PFSK-1 (cell line): ENCODE measurements around the gene RANGAP1.

ENCODE experiments used
- POLR2AphosphoS5 ChIP-seq: IDR thresholded peaks from 2 replicates; pipeline ENCODE4 v1.6.1; 2012; ENCODE audit warnings: low read depth, mild to moderate bottlenecking, control low read depth, low read length, moderate library complexity
- TAF1 ChIP-seq: IDR thresholded peaks from 2 replicates; pipeline ENCODE4 v1.6.1; 2012; ENCODE audit warnings: low read length, control low read depth, borderline replicate concordance; ENCODE audit not compliant: insufficient read depth

DNA sequence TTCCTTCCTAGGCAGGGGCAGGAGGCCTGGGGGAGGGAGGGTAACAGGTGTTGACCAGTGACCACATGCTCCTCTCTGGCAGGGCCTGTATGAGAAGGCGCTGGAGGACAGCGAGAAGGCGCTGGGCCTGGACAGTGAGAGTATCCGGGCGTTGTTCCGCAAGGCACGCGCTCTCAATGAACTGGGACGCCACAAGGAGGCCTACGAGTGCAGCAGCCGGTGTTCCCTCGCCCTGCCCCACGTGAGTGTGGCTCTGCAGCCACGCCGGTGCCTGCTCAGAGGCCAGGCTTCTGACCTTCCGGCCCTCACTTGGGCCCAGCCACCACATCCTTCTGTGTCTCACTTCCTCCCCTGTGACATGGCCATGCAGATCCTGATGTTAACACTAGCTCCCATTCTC, 41.1 kb upstream of the RANGAP1 start:
- TF ChIP-seq POLR2AphosphoS5 (no peak), TAF1 (no peak)
